Smooth muscle cell (in vitro differentiated cells): Measurements from ENCODE around the gene MAP3K20. TPM values are rescaled to one million over a fixed set of nuclear protein-coding genes. Genes with fewer than 3 reads are reported as not detected.

Experiments
- DNase-seq: peaks from one replicate; lab custom pipeline; 2025; ENCODE audit not compliant: unreplicated experiment; lab: John Stamatoyannopoulos, UW
- H2AFZ ChIP-seq: fragments of 200-600 bp; sonication (generic); 2 replicates; pipeline ENCODE4 v1.6.0; 2016; ENCODE audit warnings: antibody characterized with exemption, low read depth, mild to moderate bottlenecking
- H3F3A ChIP-seq: fragments of 200-600 bp; sonication (generic); 2 replicates; pipeline ENCODE4 v1.6.0; 2017; ENCODE audit warnings: antibody characterized with exemption, low read depth
- H3K27ac ChIP-seq: fragments of 200-600 bp; sonication (generic); 2 replicates; pipeline ENCODE4 v1.5.1; 2016; ENCODE audit warnings: low read depth, mild to moderate bottlenecking
- H3K27me3 ChIP-seq: fragments of 200-600 bp; sonication (generic); 2 replicates; pipeline ENCODE4 v1.6.1; 2016; ENCODE audit warnings: low read depth, mild to moderate bottlenecking
- H3K36me3 ChIP-seq: fragments of 200-600 bp; sonication (generic); 2 replicates; pipeline ENCODE4 v1.5.1; 2016; ENCODE audit warnings: low read depth
- H3K4me1 ChIP-seq: fragments of 200-600 bp; sonication (generic); 2 replicates; pipeline ENCODE4 v1.5.1; 2016; ENCODE audit warnings: low read depth
- H3K4me2 ChIP-seq: fragments of 200-600 bp; sonication (generic); 2 replicates; pipeline ENCODE4 v1.6.0; 2016; ENCODE audit warnings: mild to moderate bottlenecking
- H3K4me3 ChIP-seq: fragments of 200-600 bp; sonication (generic); 2 replicates; pipeline ENCODE4 v1.5.1; 2016; ENCODE audit warnings: mild to moderate bottlenecking
- H3K79me2 ChIP-seq: fragments of 200-600 bp; sonication (generic); 2 replicates; pipeline ENCODE4 v1.6.0; 2016; ENCODE audit warnings: low read depth, mild to moderate bottlenecking
- H3K9ac ChIP-seq: fragments of 200-600 bp; sonication (generic); 2 replicates; pipeline ENCODE4 v1.6.0; 2016; ENCODE audit warnings: low read depth
- H3K9me3 ChIP-seq: fragments of 200-600 bp; sonication (generic); replicated peaks from 2 replicates; pipeline ENCODE4 v1.5.1; 2016; ENCODE audit warnings: low read depth
- H4K20me1 ChIP-seq: fragments of 200-600 bp; sonication (generic); 2 replicates; pipeline ENCODE4 v1.6.0; 2016; ENCODE audit warnings: low read depth
- CTCF ChIP-seq: fragments of 200-600 bp; sonication (generic); IDR thresholded peaks from 2 replicates; pipeline ENCODE4 v1.5.1; 2017; ENCODE audit warnings: borderline replicate concordance, mild to moderate bottlenecking, antibody characterized with exemption; ENCODE audit not compliant: insufficient read depth, poor library complexity, severe bottlenecking
- WGBS: methylation state at CpG from one replicate; pipeline ENCODE4 v1.1.7; 2016; ENCODE audit warnings: low lambda C conversion rate; 5-methylcytosine and 5-hydroxymethylcytosine counted together
- polyA plus RNA-seq: library from polyadenylated mRNA; unstranded; fragments of >200 nt; fragmentation: Nextera tagmentation; extraction: Ambion mirVana; gene quantifications from 2 replicates; pipeline ENCODE4 v1.2.1, GENCODE V29; 2016
- total RNA-seq: library from RNA; depleted of rRNA; stranded (reverse); fragments of >200 nt; gene quantifications from 2 replicates; pipeline ENCODE4 v1.2.3, GENCODE V29; 2014

Gene MAP3K20
- total and polyA plus RNA-seq, 2 experiments from 2014 or later: 25.8 to 29.2 TPM

- WGBS: 89% methylated on average over 7 of the region's 7 CpGs
- Histone ChIP-seq H3K4me1 (peaks cover 27% of the 10 kb centered on the region), H3K79me2 (no peaks in the 10 kb centered on the region), H3K4me2 (no peak overlapping the region), H4K20me1 (no peaks in the 10 kb centered on the region), H3K9me3 (no peaks in the 10 kb centered on the region), H3K27ac (no peak overlapping the region), H2AFZ (no peak overlapping the region), H3K4me3 (no peak overlapping the region), H3F3A (no peaks in the 10 kb centered on the region), H3K9ac (no peak overlapping the region), H3K36me3 (no peaks in the 10 kb centered on the region), H3K27me3 (no peaks in the 10 kb centered on the region)
- no peak for TF ChIP-seq CTCF
- DNase-seq: no peak
Measured at GRCh38 chr2:173198327-173198726, 122.7 kb downstream of the MAP3K20 start.

GRCh38 chr2:173199294-173199693 is 123.6 kb downstream of the MAP3K20 start:
- Histone ChIP-seq H3F3A (no peaks in the 10 kb centered on the region), H3K27me3 (no peaks in the 10 kb centered on the region), H2AFZ (no peak overlapping the region), H3K79me2 (no peaks in the 10 kb centered on the region), H3K4me3 (no peak overlapping the region), H3K4me2 (no peak overlapping the region), H3K27ac (no peak overlapping the region), H4K20me1 (no peaks in the 10 kb centered on the region), H3K36me3 (no peaks in the 10 kb centered on the region), H3K9me3 (no peaks in the 10 kb centered on the region), H3K9ac (no peak overlapping the region), H3K4me1 (peaks cover 18% of the 10 kb centered on the region)
- TF ChIP-seq CTCF: no peak
- 84% methylated on average over 1 of the region's 1 CpG for WGBS
- DNase-seq: no peak

- 91% methylated on average over 2 of the region's 2 CpGs for WGBS
- no peaks in the 10 kb centered on the region for H3K79me2 ChIP-seq
- no peak for DNase-seq
- no peaks in the 10 kb centered on the region for H3K9me3 ChIP-seq
- H3K4me2 ChIP-seq: no peak overlapping the region
- no peaks in the 10 kb centered on the region for H4K20me1 ChIP-seq
- no peak overlapping the region for H3K9ac ChIP-seq
- H3K4me3 ChIP-seq: no peak overlapping the region
- no peaks in the 10 kb centered on the region for H3K36me3 ChIP-seq
- no peak for TF ChIP-seq CTCF
- H2AFZ ChIP-seq: no peak overlapping the region
- H3K27ac ChIP-seq: no peak overlapping the region
- no peaks in the 10 kb centered on the region for H3F3A ChIP-seq
- H3K27me3 ChIP-seq: no peaks in the 10 kb centered on the region
- no peaks in the 10 kb centered on the region for H3K4me1 ChIP-seq
Measured at GRCh38 chr2:173202570-173202969, 126.9 kb downstream of the MAP3K20 start.

- H4K20me1 ChIP-seq: no peaks in the 10 kb centered on the region
- no peak overlapping the region for H3K27ac ChIP-seq
- no peak overlapping the region for H3K9ac ChIP-seq
- no peaks in the 10 kb centered on the region for H3K4me1 ChIP-seq
- H3K4me2 ChIP-seq: no peak overlapping the region
- no peaks in the 10 kb centered on the region for H3K27me3 ChIP-seq
- DNase-seq: no peak
- H3K36me3 ChIP-seq: no peaks in the 10 kb centered on the region
- H2AFZ ChIP-seq: no peak overlapping the region
- no peaks in the 10 kb centered on the region for H3K9me3 ChIP-seq
- 33% methylated on average over 2 of the region's 2 CpGs for WGBS
- TF ChIP-seq CTCF: no peak
- no peaks in the 10 kb centered on the region for H3F3A ChIP-seq
- no peaks in the 10 kb centered on the region for H3K79me2 ChIP-seq
- no peak overlapping the region for H3K4me3 ChIP-seq
Measured at GRCh38 chr2:173204316-173204715, 128.7 kb downstream of the MAP3K20 start.
